H1 (cell line): ENCODE results near the gene CDK8. TPM values are rescaled to one million over a fixed set of nuclear protein-coding genes. Genes with fewer than 3 reads are reported as not detected.

Experiments
- CTCF ChIA-PET: fragments of 300-600 bp; sonication (Branson Sonifier 250); formaldehyde crosslinking; loops from one replicate; lab custom pipeline; 2021; ENCODE audit not compliant: partially characterized antibody; lab: Charles Lee
- POLR2A ChIA-PET: fragments of 300-600 bp; sonication (Branson Sonifier 250); formaldehyde crosslinking; loops from one replicate; lab custom pipeline; 2021; ENCODE audit warnings: inconsistent platforms; ENCODE audit not compliant: partially characterized antibody; lab: Charles Lee
- DNase-seq, 2 experiments: peaks; one replicate each; pipeline versions ENCODE4 v3.0.0 to v3.0.0-alpha.2; 2010 to 2022; ENCODE audit warnings: low spot score in 2 of 2, low read depth in 1 of 2, mixed read lengths in 1 of 2
- FAIRE-seq: peaks from 2 replicates; lab custom pipeline; 2011; peaks lifted over from hg19 to GRCh38; lab: Jason Lieb, UNC
- H2AFZ ChIP-seq: 2 replicates; pipeline ENCODE4 v1.8.1; 2012; ENCODE audit warnings: low read length, inconsistent platforms
- H2AK5ac ChIP-seq: 2 replicates; pipeline ENCODE4 v1.6.1; 2013; ENCODE audit warnings: low read depth, low read length
- H2BK120ac ChIP-seq: replicated peaks from 2 replicates; pipeline ENCODE3; 2013; ENCODE audit warnings: low read depth, low read length, inconsistent platforms
- H2BK12ac ChIP-seq: 2 replicates; pipeline ENCODE4 v1.6.1; 2013; ENCODE audit warnings: low read depth, low read length
- H2BK15ac ChIP-seq: 2 replicates; pipeline ENCODE4 v1.6.1; 2013; ENCODE audit warnings: low read length
- H2BK20ac ChIP-seq: 2 replicates; pipeline ENCODE4 v1.6.1; 2013; ENCODE audit warnings: low read length
- H2BK5ac ChIP-seq: 2 replicates; pipeline ENCODE4 v1.6.1; 2013; ENCODE audit warnings: low read depth, low read length
- H3K14ac ChIP-seq: 2 replicates; pipeline ENCODE4 v1.6.1; 2013; ENCODE audit warnings: inconsistent platforms; ENCODE audit not compliant: insufficient read length
- H3K18ac ChIP-seq: 2 replicates; pipeline ENCODE4 v1.6.1; 2013; ENCODE audit warnings: low read length; ENCODE audit errors: extremely low read depth
- H3K23ac ChIP-seq: 2 replicates; pipeline ENCODE4 v1.6.1; 2013; ENCODE audit warnings: inconsistent platforms; ENCODE audit not compliant: insufficient read length
- H3K23me2 ChIP-seq: 2 replicates; pipeline ENCODE4 v1.6.1; 2013; ENCODE audit warnings: low read depth, low read length
- H3K27ac ChIP-seq: 2 replicates; pipeline ENCODE4 v1.6.1; 2011; ENCODE audit warnings: low read depth, low read length, inconsistent platforms
- H3K27me3 ChIP-seq, 4 experiments: replicated peaks in 1 of 4; 1 replicate in 1 of 4; 2 replicates in 3 of 4; pipeline versions ENCODE4 v1.6.1 to v1.8.1; 2011 to 2013; ENCODE audit warnings: low read length in 3 of 4, mild to moderate bottlenecking in 3 of 4, inconsistent platforms in 2 of 4, mixed read lengths in 2 of 4, moderate library complexity in 1 of 4; ENCODE audit not compliant: control insufficient read depth in 3 of 4, insufficient read depth in 3 of 4; ENCODE audit errors: extremely low read depth in 1 of 4
- H3K36me3 ChIP-seq, 4 experiments: 2 replicates each; pipeline versions ENCODE4 v1.6.1 to v1.8.1; 2011 to 2013; ENCODE audit warnings: mild to moderate bottlenecking in 4 of 4, low read length in 3 of 4, moderate library complexity in 2 of 4, control low read depth in 1 of 4, inconsistent platforms in 1 of 4; ENCODE audit not compliant: insufficient read depth in 4 of 4, control insufficient read depth in 2 of 4
- H3K4ac ChIP-seq: replicated peaks from 2 replicates; pipeline ENCODE3; 2013; ENCODE audit warnings: low read length, low read depth, mixed read lengths, inconsistent platforms; ENCODE audit not compliant: insufficient read length
- H3K4me1 ChIP-seq, 4 experiments: replicated peaks in 1 of 4; 1 replicate in 1 of 4; 2 replicates in 3 of 4; pipeline versions ENCODE4 v1.6.1 to v1.8.1; 2011 to 2013; ENCODE audit warnings: low read length in 3 of 4, inconsistent platforms in 2 of 4, mixed read lengths in 1 of 4; ENCODE audit not compliant: insufficient read depth in 4 of 4, control insufficient read depth in 3 of 4
- H3K4me2 ChIP-seq, 2 experiments: 2 replicates each; pipeline versions ENCODE4 v1.6.1 to v1.8.1; 2011 to 2013; ENCODE audit warnings: low read depth in 2 of 2, low read length in 2 of 2, control low read depth in 1 of 2, inconsistent platforms in 1 of 2, mild to moderate bottlenecking in 1 of 2; ENCODE audit not compliant: insufficient read depth in 1 of 2
- H3K4me3 ChIP-seq, 4 experiments: fragments of 200-600, 300-600 bp in 1 of 4; sonication (generic), shearing (Covaris generic), sonication (Bioruptor Twin) in 1 of 4; 2 replicates each; pipeline versions ENCODE4 v1.5.1 to v1.8.1; 2011 to 2016; ENCODE audit warnings: low read length in 4 of 4, low read depth in 3 of 4, control low read depth in 2 of 4, inconsistent platforms in 2 of 4, mild to moderate bottlenecking in 2 of 4, mixed read lengths in 1 of 4, moderate library complexity in 1 of 4; ENCODE audit not compliant: insufficient read depth in 2 of 4; ENCODE audit errors: extremely low read depth in 1 of 4
- H3K56ac ChIP-seq: replicated peaks from 2 replicates; pipeline ENCODE3; 2013; ENCODE audit warnings: low read depth, mild to moderate bottlenecking, mixed read lengths, low read length, inconsistent platforms; ENCODE audit not compliant: insufficient read length
- H3K79me1 ChIP-seq: 2 replicates; pipeline ENCODE4 v1.6.1; 2013; ENCODE audit warnings: low read depth, low read length, control low read depth
- H3K79me2 ChIP-seq, 2 experiments: 2 replicates each; pipeline versions ENCODE4 v1.6.1 to v1.8.1; 2012 to 2013; ENCODE audit warnings: low read length in 2 of 2, mild to moderate bottlenecking in 2 of 2, inconsistent platforms in 1 of 2; ENCODE audit not compliant: insufficient read depth in 2 of 2, control insufficient read depth in 1 of 2
- H3K9ac ChIP-seq, 4 experiments: replicated peaks in 1 of 4; 1 replicate in 1 of 4; 2 replicates in 3 of 4; pipeline versions ENCODE4 v1.6.1 to v1.8.1; 2011 to 2013; ENCODE audit warnings: low read depth in 3 of 4, low read length in 3 of 4, control low read depth in 2 of 4, mild to moderate bottlenecking in 2 of 4, moderate library complexity in 2 of 4, inconsistent platforms in 1 of 4; ENCODE audit errors: extremely low read depth in 1 of 4
- H3K9me3 ChIP-seq, 2 experiments: 2 replicates each; pipeline versions ENCODE4 v1.6.1 to v1.8.1; 2012 to 2013; ENCODE audit warnings: mild to moderate bottlenecking in 2 of 2, moderate library complexity in 2 of 2, control low read depth in 1 of 2, inconsistent platforms in 1 of 2, low read depth in 1 of 2, low read length in 1 of 2, mixed read lengths in 1 of 2; ENCODE audit not compliant: insufficient read depth in 2 of 2
- H4K20me1 ChIP-seq, 2 experiments: replicated peaks in 1 of 2; 2 replicates each; pipeline versions ENCODE3 to v1.8.1; 2011 to 2013; ENCODE audit warnings: inconsistent platforms in 2 of 2, low read length in 2 of 2, mild to moderate bottlenecking in 1 of 2; ENCODE audit not compliant: insufficient read depth in 2 of 2, control insufficient read depth in 1 of 2
- H4K5ac ChIP-seq: 2 replicates; pipeline ENCODE4 v1.6.1; 2013; ENCODE audit warnings: low read length, low read depth, mixed read lengths, inconsistent platforms; ENCODE audit not compliant: insufficient read length
- H4K8ac ChIP-seq: 2 replicates; pipeline ENCODE4 v1.8.0; 2013; ENCODE audit warnings: mild to moderate bottlenecking, moderate library complexity, low read length, inconsistent platforms; ENCODE audit not compliant: insufficient read depth; ENCODE audit errors: extremely low read depth
- H4K91ac ChIP-seq: replicated peaks from 2 replicates; pipeline ENCODE3; 2013; ENCODE audit warnings: low read length, mixed read lengths, inconsistent platforms; ENCODE audit not compliant: insufficient read length
- ATF2 ChIP-seq: IDR thresholded peaks from 2 replicates; pipeline ENCODE4 v1.6.1; 2012; ENCODE audit warnings: low read length, inconsistent platforms
- KDM4A ChIP-seq: IDR thresholded peaks from one replicate; pipeline ENCODE4 v1.7.1; 2012; ENCODE audit warnings: low read depth, mild to moderate bottlenecking, moderate library complexity, low read length, inconsistent platforms; ENCODE audit not compliant: severe bottlenecking
- SAP30 ChIP-seq: fragments of 300-600 bp; sonication (generic); IDR thresholded peaks from 2 replicates; pipeline ENCODE4 v1.7.1; 2012; ENCODE audit warnings: low read length, moderate library complexity, mild to moderate bottlenecking, inconsistent platforms; ENCODE audit not compliant: insufficient read depth, insufficient replicate concordance
- SUZ12 ChIP-seq: fragments of 200-600 bp; sonication (generic); IDR thresholded peaks from 2 replicates; pipeline ENCODE4 v1.6.1; 2012; ENCODE audit warnings: mild to moderate bottlenecking, inconsistent platforms, low read length, moderate library complexity, mixed read lengths
- ZNF274 ChIP-seq: IDR thresholded peaks from 2 replicates; pipeline ENCODE4 v1.7.0; 2012; ENCODE audit warnings: low read length, borderline replicate concordance; ENCODE audit errors: extremely low read depth
- WGBS, 2 experiments: shearing (Covaris generic) in 1 of 2; methylation state at CpG; one replicate each; pipeline versions ENCODE4 v1.1.6 to v1.1.7; 2013 to 2015; ENCODE audit warnings: low lambda C conversion rate in 2 of 2, mixed read lengths in 2 of 2, inconsistent platforms in 1 of 2, low coverage in 1 of 2, missing lambda C conversion rate in 1 of 2; ENCODE audit not compliant: insufficient replicate concordance in 2 of 2, insufficient coverage in 1 of 2, insufficient read length in 1 of 2; ENCODE audit errors: extremely low coverage in 1 of 2, missing lambda C conversion rate in 1 of 2; 5-methylcytosine and 5-hydroxymethylcytosine counted together
- polyA plus RNA-seq, 7 experiments: library from polyadenylated mRNA; depleted of rRNA in 3 of 7; stranded (reverse) in 5 of 7; unstranded in 2 of 7; fragments of >200 nt in 5 of 7; fragments of 200-250 nt in 2 of 7; gene quantifications; 1 replicate in 5 of 7; 2 replicates in 1 of 7; 4 replicates in 1 of 7; pipeline versions ENCODE4 v1.2.1 to v1.2.3, GENCODE V29; 2011 to 2013; ENCODE audit warnings: missing spikeins in 2 of 7, mixed read lengths in 2 of 7
- total RNA-seq: library from RNA; stranded (reverse); fragmentation: NEBNext Ultra II Directional; extraction: Animal tissue kit (Norgen Biotek cat#: 25700); gene quantifications from 2 replicates; pipeline ENCODE4 v1.2.1, GENCODE V29; 2021

The CDK8 gene
- total and polyA plus RNA-seq, 2 of the 8 experiments (the other 6 are each of a cell fraction or from before 2014, with no cell fraction given) = 22.1 to 25.6 TPM

- Histone ChIP-seq H4K8ac (no peak overlapping the region), H2BK12ac (no peak overlapping the region), H3K23me2 (no peaks in the 10 kb centered on the region), H3K36me3 (no peaks in the 10 kb centered on the region), H3K79me2 (no peaks in the 10 kb centered on the region), H3K79me1 (no peaks in the 10 kb centered on the region), H3K18ac (no peak overlapping the region), H4K20me1 (no peaks in the 10 kb centered on the region), H4K91ac (no peak overlapping the region), H3K23ac (no peak overlapping the region), H3K56ac (no peak overlapping the region), H3K27ac (no peak overlapping the region), H4K5ac (no peak overlapping the region), H3K9ac (no peak overlapping the region), H3K4me3 (no peak overlapping the region), H3K14ac (no peak overlapping the region), H3K9me3 (no peaks in the 10 kb centered on the region), H3K4me2 (no peak overlapping the region), H3K27me3 (no peaks in the 10 kb centered on the region; a peak in 2 of 7 replicates), H2BK120ac (no peak overlapping the region), H3K4me1 (no peaks in the 10 kb centered on the region), H2BK20ac (no peak overlapping the region), H2BK5ac (no peak overlapping the region), H2AFZ (no peak overlapping the region), H2AK5ac (no peak overlapping the region), H2BK15ac (no peak overlapping the region), H3K4ac (no peak overlapping the region)
- no peak for FAIRE-seq
- no peak for TF ChIP-seq ZNF274
- TF ChIP-seq SAP30 = no peak
- TF ChIP-seq SUZ12 = no peak
- no peak for TF ChIP-seq ATF2
- no peak for TF ChIP-seq KDM4A
- CTCF ChIA-PET = interaction anchor here (0.5 kb wide), 1 partner anchor 1111 kb away, joined by 3 read pairs; no protein-coding TSS in a partner anchor
- POLR2A ChIA-PET = no interaction called here
- no peak for DNase-seq
- WGBS, 2 experiments = 97% methylated on average over 2 of the region's 2 CpGs; no CpG with 5 or more reads in 1 of the 2 experiments
Observed at GRCh38 chr13:26228096-26228495, 25.8 kb upstream of the CDK8 start.
